Skeletal muscle tissue (tissue), 2 donors: ENCODE results near the gene MAP3K12. TPM values are rescaled to one million over a fixed set of nuclear protein-coding genes. Genes with fewer than 3 reads are reported as not detected.

ENCODE experiments used
- small RNA-seq: library from RNA; depleted of rRNA; stranded (forward); fragments of <200 nt; gene quantifications from one replicate; pipeline ENCODE3, GENCODE V24; 2014
- total RNA-seq: library from RNA; depleted of rRNA; stranded (reverse); fragments of >200 nt; gene quantifications from one replicate; pipeline ENCODE4 v1.2.3, GENCODE V29; 2014

Gene MAP3K12
- total RNA-seq, 1 donor from 2014 or later, result 4.7 TPM

Small RNAs within 50 kb of the gene (small RNA-seq; reads per million reads assigned to genes)
- not detected for gene AC023509.3

Other genes with a start within 250 kb of the MAP3K12 start
- 2.6 TPM for gene ESPL1, start 231.2 kb downstream of the MAP3K12 start, total RNA-seq
- 686 TPM for gene PFDN5, start 203.9 kb downstream of the MAP3K12 start, total RNA-seq
- gene MYG1, start 199.8 kb downstream of the MAP3K12 start, total RNA-seq, result 50.1 TPM
- 35.5 TPM for gene AAAS, start 177.8 kb downstream of the MAP3K12 start, total RNA-seq
- gene SP7, start 163.1 kb downstream of the MAP3K12 start, total RNA-seq, result not detected
- 30.3 TPM for gene SP1, start 119.3 kb downstream of the MAP3K12 start, total RNA-seq
- not detected for gene AMHR2, start 75.6 kb downstream of the MAP3K12 start, total RNA-seq
- 15.7 TPM for gene PRR13, start 57.7 kb downstream of the MAP3K12 start, total RNA-seq
- 281 TPM for gene PCBP2, start 47.4 kb downstream of the MAP3K12 start, total RNA-seq
- 29.7 TPM for gene TARBP2, start 1.8 kb upstream of the MAP3K12 start, total RNA-seq
- not detected for gene NPFF, start 8.0 kb upstream of the MAP3K12 start, total RNA-seq
- gene ATF7, start 126.9 kb upstream of the MAP3K12 start, total RNA-seq, result 26.6 TPM
- 253 TPM for gene ATP5MC2, start 176.6 kb upstream of the MAP3K12 start, total RNA-seq
- 49.1 TPM for gene CALCOCO1, start 228.0 kb upstream of the MAP3K12 start, total RNA-seq